ENCODE results near the gene CAPZB. TPM values are rescaled to one million over a fixed set of nuclear protein-coding genes. Genes with fewer than 3 reads are reported as not detected.

Gene CAPZB
- total RNA-seq, 1 experiment from 2014 or later, result 348 TPM

DNA sequence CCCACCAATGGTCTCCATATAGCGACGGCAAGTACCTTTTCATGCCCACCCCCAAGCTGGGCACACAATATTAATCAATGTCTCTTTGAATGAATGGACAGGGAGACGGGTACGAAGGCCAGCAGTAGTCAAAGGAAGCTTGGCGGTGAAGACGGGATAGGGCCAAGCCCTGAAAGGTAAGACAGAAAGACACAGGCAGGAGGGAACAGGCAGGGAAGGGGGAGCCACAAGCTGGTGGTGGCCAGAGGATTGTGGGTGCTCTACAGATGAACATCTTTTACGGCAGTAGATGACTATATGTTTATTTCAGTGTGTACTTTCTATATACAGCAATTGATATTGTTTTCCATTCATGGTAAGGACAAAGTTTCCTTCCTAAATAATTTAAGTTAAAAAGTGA lies 16.3 kb downstream of the CAPZB start:
- no CpG with 5 or more reads among the region's 7 CpGs for WGBS (ENCODE audit: extremely low coverage, insufficient read length, low lambda C conversion rate)
- Histone ChIP-seq H3K23me2 (ENCODE audit: insufficient read length, low read depth, low read length, poor library complexity, severe bottlenecking) (no peaks in the 10 kb centered on the region), H3K27me3 (ENCODE audit: insufficient read depth, low read length) (no peaks in the 10 kb centered on the region), H2BK15ac (ENCODE audit: low read depth, low read length) (no peak overlapping the region; the same call in 1 of the 2 replicates), H2AK5ac (ENCODE audit: insufficient read length, low read length) (no peak overlapping the region), H3K56ac (ENCODE audit: insufficient read length, low read depth, low read length) (no peak overlapping the region), H3K4me1 (ENCODE audit: insufficient read depth, low read length) (peaks cover 6% of the 10 kb centered on the region; the same call in 1 of the 2 replicates), H2BK20ac (ENCODE audit: low read depth, low read length, poor library complexity, severe bottlenecking) (no peak overlapping the region), H3K79me2 (ENCODE audit: insufficient read depth, low read length) (peaks cover 60% of the 10 kb centered on the region; the same call in 1 of the 2 replicates), H2AFZ (ENCODE audit: low read length) (no peak overlapping the region), H3K23ac (ENCODE audit: insufficient read length, low read depth, low read length) (no peak overlapping the region), H2BK12ac (ENCODE audit: insufficient read length, low read depth, low read length) (no peak overlapping the region), H3K9ac (ENCODE audit: extremely low read depth, insufficient read length, low read length) (no peak overlapping the region), H3K79me1 (ENCODE audit: insufficient read depth, low read depth, low read length, poor library complexity, severe bottlenecking) (no peaks in the 10 kb centered on the region), H3T11ph (ENCODE audit: low read length) (no peak overlapping the region), H4K8ac (replicated peaks; ENCODE audit: insufficient read length, low read depth, low read length) (no peak overlapping the region), H3K4ac (ENCODE audit: low read depth, low read length) (no peak overlapping the region), H2BK5ac (ENCODE audit: insufficient read length, low read length) (no peak overlapping the region), H4K91ac (ENCODE audit: insufficient read length, low read depth, low read length) (no peak overlapping the region), H4K5ac (ENCODE audit: insufficient read length, low read depth, low read length) (no peak overlapping the region), H3K14ac (ENCODE audit: insufficient read depth, low read length) (no peak overlapping the region; the same call in 1 of the 2 replicates), H3K18ac (ENCODE audit: insufficient read length, low read depth, low read length) (no peak overlapping the region), H4K20me1 (ENCODE audit: control insufficient read depth, insufficient read depth, insufficient read length) (no peaks in the 10 kb centered on the region), H3K4me2 (ENCODE audit: insufficient read depth, insufficient read length, low read length) (no peak overlapping the region), H3K27ac (ENCODE audit: insufficient read length, low read depth, low read length) (no peak overlapping the region), H3K9me3 (ENCODE audit: control insufficient read depth, low read depth, low read length) (no peaks in the 10 kb centered on the region), H2BK120ac (ENCODE audit: low read depth, low read length, poor library complexity, severe bottlenecking) (no peak overlapping the region)
- no peaks in the 10 kb centered on the region for H3K9me3 Mint-ChIP-seq
- no peak overlapping the region for H3K4me3 Mint-ChIP-seq
- H3K27ac Mint-ChIP-seq, result peak overlapping the region; percentile 47 to 76 (median 60); a peak in 6 of 7 replicates
- peaks cover 9 to 29% (median 19%) of the 10 kb centered on the region in 3 experiments; a peak in 6 of 7 replicates for H3K36me3 Mint-ChIP-seq (ENCODE audit: insufficient read depth in 1 of 3, low read depth in 3 of 3)
- DNase-seq, result no peak
- no peaks in the 10 kb centered on the region for H3K27me3 Mint-ChIP-seq (ENCODE audit: low read depth)
- TF ChIP-seq, protein P1, sequence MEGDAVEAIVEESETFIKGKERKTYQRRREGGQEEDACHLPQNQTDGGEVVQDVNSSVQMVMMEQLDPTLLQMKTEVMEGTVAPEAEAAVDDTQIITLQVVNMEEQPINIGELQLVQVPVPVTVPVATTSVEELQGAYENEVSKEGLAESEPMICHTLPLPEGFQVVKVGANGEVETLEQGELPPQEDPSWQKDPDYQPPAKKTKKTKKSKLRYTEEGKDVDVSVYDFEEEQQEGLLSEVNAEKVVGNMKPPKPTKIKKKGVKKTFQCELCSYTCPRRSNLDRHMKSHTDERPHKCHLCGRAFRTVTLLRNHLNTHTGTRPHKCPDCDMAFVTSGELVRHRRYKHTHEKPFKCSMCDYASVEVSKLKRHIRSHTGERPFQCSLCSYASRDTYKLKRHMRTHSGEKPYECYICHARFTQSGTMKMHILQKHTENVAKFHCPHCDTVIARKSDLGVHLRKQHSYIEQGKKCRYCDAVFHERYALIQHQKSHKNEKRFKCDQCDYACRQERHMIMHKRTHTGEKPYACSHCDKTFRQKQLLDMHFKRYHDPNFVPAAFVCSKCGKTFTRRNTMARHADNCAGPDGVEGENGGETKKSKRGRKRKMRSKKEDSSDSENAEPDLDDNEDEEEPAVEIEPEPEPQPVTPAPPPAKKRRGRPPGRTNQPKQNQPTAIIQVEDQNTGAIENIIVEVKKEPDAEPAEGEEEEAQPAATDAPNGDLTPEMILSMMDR (conservative IDR thresholded peaks at IDR 0.05), result no peak
- peaks cover 56 to 64% of the 10 kb centered on the region in 2 experiments for H3K4me1 Mint-ChIP-seq

Data from H9 (cell line).